K562 (cell line): Measurements from ENCODE around the gene HYCC2. TPM values are rescaled to one million over a fixed set of nuclear protein-coding genes. Genes with fewer than 3 reads are reported as not detected.

Source experiments
- CCNT2 ChIP-seq: IDR thresholded peaks from 2 replicates; pipeline ENCODE4 v1.6.1; 2011; ENCODE audit warnings: borderline replicate concordance, low read depth, mild to moderate bottlenecking, moderate library complexity, mixed read lengths, low read length; ENCODE audit not compliant: insufficient read length; ENCODE audit errors: extremely low read depth
- CHD1 ChIP-seq: fragments of 200-600 bp; sonication (generic); IDR thresholded peaks from one replicate; pipeline ENCODE4 v1.6.1; 2012; ENCODE audit warnings: mild to moderate bottlenecking, moderate library complexity, low read length, inconsistent platforms
- CXXC5 ChIP-seq: fragments of 250-450 bp; sonication (Bioruptor Pico); IDR thresholded peaks from 2 replicates; pipeline ENCODE4 v1.8.0; 2022; ENCODE audit warnings: inconsistent platforms, mild to moderate bottlenecking, moderate library complexity
- EGR1 ChIP-seq: fragments of 450-650 bp; conservative IDR thresholded peaks from 2 replicates; pipeline ENCODE4 v1.6.1; 2017; ENCODE audit warnings: mild to moderate bottlenecking
- EP300 ChIP-seq: IDR thresholded peaks from 2 replicates; pipeline ENCODE4 v1.6.1; 2012; ENCODE audit warnings: low read length, improper control_type of control experiment
- ETV5 ChIP-seq: sonication (generic); formaldehyde crosslinking; IDR thresholded peaks from 2 replicates; pipeline ENCODE4 v1.4.0; 2020; ENCODE audit warnings: low read depth, mild to moderate bottlenecking, missing genetic modification reagents
- FOXA3 ChIP-seq, 2 experiments: fragments of 450-650 bp in 1 of 2; sonication (generic) in 1 of 2; formaldehyde crosslinking; IDR thresholded peaks in 1 of 2; conservative IDR thresholded peaks in 1 of 2; 2 replicates each; pipeline versions ENCODE4 v1.4.0 to v1.8.0; 2020 to 2022; ENCODE audit warnings: mild to moderate bottlenecking in 2 of 2, missing genetic modification reagents in 1 of 2
- FOXP1 ChIP-seq: sonication (generic); formaldehyde crosslinking; IDR thresholded peaks from 2 replicates; pipeline ENCODE4 v1.8.0; 2022; ENCODE audit warnings: mild to moderate bottlenecking, missing genetic modification reagents
- MBD2 ChIP-seq: sonication (generic); IDR thresholded peaks from 2 replicates; pipeline ENCODE4 v1.6.1; 2016; ENCODE audit warnings: low read depth, borderline replicate concordance
- RB1 ChIP-seq: fragments of 450-650 bp; IDR thresholded peaks from 2 replicates; pipeline ENCODE4 v1.6.1; 2017; ENCODE audit warnings: low read depth, mild to moderate bottlenecking
- TEAD1 ChIP-seq, 2 experiments: fragments of 450-650 bp in 1 of 2; sonication (generic) in 1 of 2; formaldehyde crosslinking; IDR thresholded peaks; 2 replicates each; pipeline versions ENCODE4 v1.4.0 to v1.8.0; 2020 to 2022; ENCODE audit warnings: mild to moderate bottlenecking in 2 of 2, missing genetic modification reagents in 1 of 2
- ZNF282 ChIP-seq: sonication (generic); formaldehyde crosslinking; IDR thresholded peaks from 2 replicates; pipeline ENCODE4 v1.8.1; 2023; ENCODE audit warnings: missing genetic modification reagents
- ZNF316 ChIP-seq: fragments of 450-650 bp; IDR thresholded peaks from 2 replicates; pipeline ENCODE4 v1.6.1; 2016
- ZNF445 ChIP-seq: fragments of 250-450 bp; sonication (Bioruptor Pico); IDR thresholded peaks from 2 replicates; pipeline ENCODE4 v1.4.0; 2020; ENCODE audit warnings: low read depth, mild to moderate bottlenecking, moderate library complexity
- polyA plus RNA-seq, 8 experiments: library from polyadenylated mRNA; depleted of rRNA in 4 of 8; stranded (reverse) in 5 of 8; unstranded in 3 of 8; fragments of >200 nt; fragmentation: Nextera tagmentation in 2 of 8; fragmentation: Illumina TruSeq in 1 of 8; extraction: Ambion mirVana in 2 of 8; extraction: Trizol in 1 of 8; gene quantifications; 2 replicates each; pipeline versions ENCODE4 v1.2.1 to v1.2.3, GENCODE V29; 2011 to 2014; ENCODE audit warnings: inconsistent platforms in 1 of 8, missing spikeins in 1 of 8
- total RNA-seq, 7 experiments: library from RNA; depleted of rRNA in 6 of 7; stranded (reverse); fragments of >200 nt in 6 of 7; fragmentation: Illumina TruSeq in 2 of 7; extraction: Trizol in 2 of 7; gene quantifications; 2 replicates each; pipeline versions ENCODE4 v1.2.1 to v1.2.3, GENCODE V29; 2011 to 2021; ENCODE audit warnings: low replicate concordance in 1 of 7
- TF ChIP-seq, protein P1 (sequence below): fragments of 450-650 bp; IDR thresholded peaks from 2 replicates; pipeline ENCODE4 v1.6.1; 2017; ENCODE audit warnings: antibody characterized with exemption, mild to moderate bottlenecking
- TF ChIP-seq, protein P2 (sequence below), 3 experiments: fragments of 200-800 bp in 1 of 3; fragments of 250-450 bp in 1 of 3; fragments of 450-650 bp in 1 of 3; sonication (Bioruptor Pico) in 1 of 3; sonication (Bioruptor generic) in 1 of 3; formaldehyde crosslinking in 1 of 3; IDR thresholded peaks; 2 replicates each; pipeline versions ENCODE4 v1.6.1 to v1.8.0; 2016 to 2022; ENCODE audit warnings: mild to moderate bottlenecking in 2 of 3, missing genetic modification characterization in 2 of 3, missing compliant biosample characterization in 1 of 3, moderate library complexity in 1 of 3
- TF ChIP-seq, protein P3 (sequence below): IDR thresholded peaks from 2 replicates; pipeline ENCODE4 v1.6.1; 2016; ENCODE audit warnings: missing genetic modification characterization, missing compliant biosample characterization

HYCC2 gene
- total and polyA plus RNA-seq, 9 of the 15 experiments (the other 6 are each of a cell fraction or from before 2014, with no cell fraction given) = 5.4 to 20.0 (median 9.8) TPM

DNA sequence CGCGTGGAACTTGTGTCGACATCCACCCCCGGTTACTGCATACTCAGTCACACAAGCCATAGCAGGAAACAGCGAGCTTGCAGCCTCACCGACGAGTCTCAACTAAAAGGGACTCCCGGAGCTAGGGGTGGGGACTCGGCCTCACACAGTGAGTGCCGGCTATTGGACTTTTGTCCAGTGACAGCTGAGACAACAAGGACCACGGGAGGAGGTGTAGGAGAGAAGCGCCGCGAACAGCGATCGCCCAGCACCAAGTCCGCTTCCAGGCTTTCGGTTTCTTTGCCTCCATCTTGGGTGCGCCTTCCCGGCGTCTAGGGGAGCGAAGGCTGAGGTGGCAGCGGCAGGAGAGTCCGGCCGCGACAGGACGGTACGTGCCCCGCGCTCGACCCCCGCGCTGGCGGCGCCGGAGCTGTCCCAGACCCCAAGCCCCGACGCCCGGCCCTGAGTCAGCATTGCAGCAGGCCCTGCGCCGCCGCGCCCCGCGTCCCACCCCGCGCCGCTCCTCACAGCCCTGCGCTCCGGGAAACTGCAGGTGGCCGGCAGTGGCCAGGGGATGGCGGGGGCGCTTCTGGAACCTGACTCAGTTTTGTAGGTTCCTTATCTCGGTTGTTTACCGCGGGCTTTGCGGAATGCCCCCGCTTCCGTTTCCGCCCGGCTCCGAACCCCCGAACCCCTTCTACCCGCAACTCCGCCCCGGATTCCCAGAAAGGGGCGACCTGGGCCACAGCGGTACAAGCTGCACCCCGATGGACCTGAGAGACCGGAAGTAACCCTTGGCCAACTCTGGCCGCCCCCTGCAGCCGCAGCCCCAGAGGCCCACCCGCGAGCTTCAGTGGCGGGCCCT is 44.9 kb upstream of the HYCC2 start, which contains the start of gene CFLAR (continued):
- TF ChIP-seq, protein P1, sequence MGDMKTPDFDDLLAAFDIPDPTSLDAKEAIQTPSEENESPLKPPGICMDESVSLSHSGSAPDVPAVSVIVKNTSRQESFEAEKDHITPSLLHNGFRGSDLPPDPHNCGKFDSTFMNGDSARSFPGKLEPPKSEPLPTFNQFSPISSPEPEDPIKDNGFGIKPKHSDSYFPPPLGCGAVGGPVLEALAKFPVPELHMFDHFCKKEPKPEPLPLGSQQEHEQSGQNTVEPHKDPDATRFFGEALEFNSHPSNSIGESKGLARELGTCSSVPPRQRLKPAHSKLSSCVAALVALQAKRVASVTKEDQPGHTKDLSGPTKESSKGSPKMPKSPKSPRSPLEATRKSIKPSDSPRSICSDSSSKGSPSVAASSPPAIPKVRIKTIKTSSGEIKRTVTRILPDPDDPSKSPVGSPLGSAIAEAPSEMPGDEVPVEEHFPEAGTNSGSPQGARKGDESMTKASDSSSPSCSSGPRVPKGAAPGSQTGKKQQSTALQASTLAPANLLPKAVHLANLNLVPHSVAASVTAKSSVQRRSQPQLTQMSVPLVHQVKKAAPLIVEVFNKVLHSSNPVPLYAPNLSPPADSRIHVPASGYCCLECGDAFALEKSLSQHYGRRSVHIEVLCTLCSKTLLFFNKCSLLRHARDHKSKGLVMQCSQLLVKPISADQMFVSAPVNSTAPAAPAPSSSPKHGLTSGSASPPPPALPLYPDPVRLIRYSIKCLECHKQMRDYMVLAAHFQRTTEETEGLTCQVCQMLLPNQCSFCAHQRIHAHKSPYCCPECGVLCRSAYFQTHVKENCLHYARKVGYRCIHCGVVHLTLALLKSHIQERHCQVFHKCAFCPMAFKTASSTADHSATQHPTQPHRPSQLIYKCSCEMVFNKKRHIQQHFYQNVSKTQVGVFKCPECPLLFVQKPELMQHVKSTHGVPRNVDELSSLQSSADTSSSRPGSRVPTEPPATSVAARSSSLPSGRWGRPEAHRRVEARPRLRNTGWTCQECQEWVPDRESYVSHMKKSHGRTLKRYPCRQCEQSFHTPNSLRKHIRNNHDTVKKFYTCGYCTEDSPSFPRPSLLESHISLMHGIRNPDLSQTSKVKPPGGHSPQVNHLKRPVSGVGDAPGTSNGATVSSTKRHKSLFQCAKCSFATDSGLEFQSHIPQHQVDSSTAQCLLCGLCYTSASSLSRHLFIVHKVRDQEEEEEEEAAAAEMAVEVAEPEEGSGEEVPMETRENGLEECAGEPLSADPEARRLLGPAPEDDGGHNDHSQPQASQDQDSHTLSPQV = peak; percentile 42
- TF ChIP-seq FOXP1 (CRISPR knock-in tag) (peak; percentile 69; the same call in 1 of the 2 replicates), ZNF316 (peak; percentile 50; the same call in 1 of the 2 replicates), ZNF282 (no peak), MBD2 (peak; percentile 54; the same call in 1 of the 2 replicates), ETV5 (CRISPR knock-in tag) (peak; percentile 99), CXXC5 (CRISPR knock-in tag) (peak; percentile 67), EGR1 (peak; percentile 93), RB1 (peak; percentile 61), EP300 (peak; percentile 77), CHD1 (peak; percentile 53), ZNF445 (CRISPR knock-in tag) (no peak), CCNT2 (peak; percentile 86), TEAD1 (CRISPR knock-in tag; IDR thresholded peaks at IDR 0.05) (0 out of 4 replicates have a peak, but pooled peaks have one; percentile 39 to 62), FOXA3 (CRISPR knock-in tag; conservative IDR thresholded peaks at IDR 0.05 in 1 of 2, IDR thresholded peaks at IDR 0.05 in 1 of 2) (peak in 1 of 2 experiments; percentile 40; a peak in 1 of 4 replicates)
- TF ChIP-seq, protein P2, sequence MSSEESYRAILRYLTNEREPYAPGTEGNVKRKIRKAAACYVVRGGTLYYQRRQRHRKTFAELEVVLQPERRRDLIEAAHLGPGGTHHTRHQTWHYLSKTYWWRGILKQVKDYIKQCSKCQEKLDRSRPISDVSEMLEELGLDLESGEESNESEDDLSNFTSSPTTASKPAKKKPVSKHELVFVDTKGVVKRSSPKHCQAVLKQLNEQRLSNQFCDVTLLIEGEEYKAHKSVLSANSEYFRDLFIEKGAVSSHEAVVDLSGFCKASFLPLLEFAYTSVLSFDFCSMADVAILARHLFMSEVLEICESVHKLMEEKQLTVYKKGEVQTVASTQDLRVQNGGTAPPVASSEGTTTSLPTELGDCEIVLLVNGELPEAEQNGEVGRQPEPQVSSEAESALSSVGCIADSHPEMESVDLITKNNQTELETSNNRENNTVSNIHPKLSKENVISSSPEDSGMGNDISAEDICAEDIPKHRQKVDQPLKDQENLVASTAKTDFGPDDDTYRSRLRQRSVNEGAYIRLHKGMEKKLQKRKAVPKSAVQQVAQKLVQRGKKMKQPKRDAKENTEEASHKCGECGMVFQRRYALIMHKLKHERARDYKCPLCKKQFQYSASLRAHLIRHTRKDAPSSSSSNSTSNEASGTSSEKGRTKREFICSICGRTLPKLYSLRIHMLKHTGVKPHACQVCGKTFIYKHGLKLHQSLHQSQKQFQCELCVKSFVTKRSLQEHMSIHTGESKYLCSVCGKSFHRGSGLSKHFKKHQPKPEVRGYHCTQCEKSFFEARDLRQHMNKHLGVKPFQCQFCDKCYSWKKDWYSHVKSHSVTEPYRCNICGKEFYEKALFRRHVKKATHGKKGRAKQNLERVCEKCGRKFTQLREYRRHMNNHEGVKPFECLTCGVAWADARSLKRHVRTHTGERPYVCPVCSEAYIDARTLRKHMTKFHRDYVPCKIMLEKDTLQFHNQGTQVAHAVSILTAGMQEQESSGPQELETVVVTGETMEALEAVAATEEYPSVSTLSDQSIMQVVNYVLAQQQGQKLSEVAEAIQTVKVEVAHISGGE (CRISPR knock-in tag; IDR thresholded peaks at IDR 0.05) = peak in 1 of 3 experiments; percentile 79; a peak in 2 of 6 replicates
- TF ChIP-seq, protein P3, sequence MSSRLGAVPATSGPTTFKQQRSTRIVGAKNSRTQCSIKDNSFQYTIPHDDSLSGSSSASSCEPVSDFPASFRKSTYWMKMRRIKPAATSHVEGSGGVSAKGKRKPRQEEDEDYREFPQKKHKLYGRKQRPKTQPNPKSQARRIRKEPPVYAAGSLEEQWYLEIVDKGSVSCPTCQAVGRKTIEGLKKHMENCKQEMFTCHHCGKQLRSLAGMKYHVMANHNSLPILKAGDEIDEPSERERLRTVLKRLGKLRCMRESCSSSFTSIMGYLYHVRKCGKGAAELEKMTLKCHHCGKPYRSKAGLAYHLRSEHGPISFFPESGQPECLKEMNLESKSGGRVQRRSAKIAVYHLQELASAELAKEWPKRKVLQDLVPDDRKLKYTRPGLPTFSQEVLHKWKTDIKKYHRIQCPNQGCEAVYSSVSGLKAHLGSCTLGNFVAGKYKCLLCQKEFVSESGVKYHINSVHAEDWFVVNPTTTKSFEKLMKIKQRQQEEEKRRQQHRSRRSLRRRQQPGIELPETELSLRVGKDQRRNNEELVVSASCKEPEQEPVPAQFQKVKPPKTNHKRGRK (tag) = no peak
